ENCODE data around the gene ZNF621. TPM values are rescaled to one million over a fixed set of nuclear protein-coding genes. Genes with fewer than 3 reads are reported as not detected.

The ZNF621 gene
- 10 to 100 TPM; 20.9 to 37.6 (median 27.7) TPM for polyA plus RNA-seq (ENCODE audit: insufficient read length in 4 of 4)

DNA sequence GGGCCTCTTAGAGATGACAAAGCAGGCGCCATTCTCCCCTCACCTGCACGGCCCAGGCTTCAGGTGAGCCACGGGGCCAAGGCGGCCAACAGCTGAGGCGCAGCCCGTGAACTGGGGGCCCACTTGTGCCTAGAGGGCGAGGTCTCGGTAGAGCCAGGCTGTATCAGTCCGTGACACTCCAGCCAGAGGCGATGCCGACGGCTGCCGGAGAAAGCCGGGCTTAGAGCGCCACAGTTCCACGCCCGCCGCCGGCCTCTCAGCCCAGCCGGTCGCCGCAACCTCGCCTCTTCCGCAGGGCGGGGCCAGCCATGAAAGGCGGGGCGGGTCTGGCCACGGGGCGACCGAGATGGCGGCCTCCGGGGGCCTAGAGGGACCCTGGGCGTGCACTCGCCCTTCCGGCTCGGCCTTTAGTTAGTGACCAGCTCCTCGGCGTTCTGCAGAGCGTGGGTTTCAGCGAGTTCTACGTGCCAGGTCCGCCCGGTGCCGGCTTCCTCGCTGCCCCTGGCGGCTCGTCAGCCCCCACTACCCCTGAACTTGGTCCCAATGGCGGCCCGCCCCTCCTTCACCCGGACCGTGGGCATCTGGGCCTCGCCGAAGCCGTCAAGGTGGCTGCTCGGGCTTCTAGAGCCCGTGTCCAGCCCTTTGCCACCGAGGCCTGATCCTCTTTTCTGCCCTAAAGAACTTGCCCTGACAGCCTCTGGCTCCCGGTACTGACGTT lies at the start of gene ZNF621:
ZNF621 (plus strand) TSS at position 393 of the 718 bp plus-strand sequence. CDS start 881 bp downstream, outside the sequence.
- peak in 3 of 4 donors; percentile 65 to 85 (median 71) for DNase-seq (ENCODE audit: low read depth in 4 of 4, low spot score in 2 of 4)

DNA sequence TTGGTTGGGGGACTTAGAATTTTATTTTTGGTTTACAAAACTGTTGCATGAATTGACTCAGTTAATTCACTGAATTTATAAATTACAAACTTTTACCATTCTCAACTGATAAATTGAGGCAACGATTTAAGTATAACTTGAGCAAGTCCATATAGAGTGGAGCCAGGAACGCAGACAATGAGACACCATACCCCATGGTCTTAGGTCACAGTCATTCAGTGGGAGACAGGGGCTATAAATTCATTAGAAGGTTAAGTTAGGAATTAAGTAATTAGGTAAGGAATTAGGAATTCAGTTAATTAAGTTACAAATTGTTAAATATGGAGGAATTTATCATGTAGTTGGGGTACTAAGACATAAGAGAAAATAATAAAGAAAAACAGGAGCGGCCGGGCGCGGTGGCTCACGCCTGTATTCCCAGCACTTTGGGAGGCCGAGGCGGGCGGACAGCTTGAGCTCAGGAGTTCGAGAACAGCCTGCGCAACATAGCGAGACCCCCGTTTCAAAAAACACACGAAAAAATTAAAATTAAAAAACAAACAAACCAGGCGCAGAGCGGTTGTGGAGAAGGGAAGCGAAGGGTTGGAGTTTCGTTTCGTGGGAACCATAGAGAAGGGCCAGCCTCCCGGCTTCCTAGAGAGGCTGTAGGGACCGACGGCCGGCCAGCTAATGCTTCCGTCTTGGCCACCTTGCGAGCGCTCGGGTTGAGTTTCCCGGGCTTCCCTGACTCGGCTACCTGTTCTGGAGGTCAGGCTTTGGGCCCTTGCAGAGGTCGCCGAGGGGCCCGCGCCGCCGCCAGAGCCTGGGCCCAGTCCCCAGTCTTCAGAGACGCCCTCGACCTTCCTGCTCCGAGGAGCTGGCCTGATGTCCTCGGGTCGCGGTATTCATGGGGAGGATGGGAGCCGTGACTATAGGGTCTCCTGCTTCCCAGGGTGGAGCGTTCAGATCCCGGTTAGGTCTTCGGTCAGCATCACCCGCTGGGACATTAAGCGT lies 48.0 kb upstream of the ZNF621 start, which contains the start of gene ZNF619:
ZNF619 (plus strand) TSS at position 645 of the 993 bp plus-strand sequence. CDS start 858 bp downstream, outside the sequence.
- peak; percentile 44 to 64 (median 54) for DNase-seq (ENCODE audit: low read depth in 4 of 4, low spot score in 2 of 4)

DNA sequence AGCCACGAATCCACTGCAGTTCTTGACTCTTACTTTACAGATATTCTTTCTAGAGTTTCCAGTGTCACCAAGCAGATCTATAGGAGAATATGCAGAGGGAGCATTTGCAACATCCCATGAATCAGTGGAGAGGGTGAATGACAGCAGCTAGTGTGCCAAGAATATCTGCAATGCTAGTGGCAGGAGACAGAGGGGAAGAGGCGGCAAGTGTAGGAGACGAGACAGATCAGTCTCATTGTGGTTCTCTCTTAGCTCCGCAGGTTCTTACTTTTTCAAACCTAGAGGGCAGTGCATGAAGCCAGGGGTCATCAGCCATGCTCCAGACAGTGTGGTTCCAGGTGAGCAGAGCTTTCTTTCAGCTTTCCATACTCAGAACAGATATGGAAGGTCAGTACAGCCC lies 47.1 kb upstream of the ZNF621 start:
- no peak for DNase-seq (ENCODE audit: low read depth in 4 of 4, low spot score in 2 of 4)

DNA sequence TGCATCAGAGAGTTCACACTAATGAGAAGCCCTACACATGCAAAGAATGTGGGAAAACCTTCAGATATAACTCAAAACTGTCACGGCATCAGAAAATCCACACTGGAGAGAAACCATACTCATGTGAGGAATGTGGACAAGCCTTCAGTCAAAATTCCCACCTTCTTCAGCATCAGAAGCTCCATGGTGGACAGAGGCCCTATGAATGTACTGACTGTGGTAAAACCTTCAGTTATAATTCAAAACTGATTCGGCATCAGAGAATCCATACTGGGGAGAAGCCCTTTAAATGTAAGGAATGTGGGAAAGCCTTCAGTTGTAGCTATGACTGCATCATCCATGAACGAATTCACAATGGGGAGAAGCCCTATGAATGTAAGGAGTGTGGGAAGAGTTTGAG lies 37.6 kb upstream of the ZNF621 start:
- no peak for DNase-seq (ENCODE audit: low read depth in 4 of 4, low spot score in 2 of 4)

DNA sequence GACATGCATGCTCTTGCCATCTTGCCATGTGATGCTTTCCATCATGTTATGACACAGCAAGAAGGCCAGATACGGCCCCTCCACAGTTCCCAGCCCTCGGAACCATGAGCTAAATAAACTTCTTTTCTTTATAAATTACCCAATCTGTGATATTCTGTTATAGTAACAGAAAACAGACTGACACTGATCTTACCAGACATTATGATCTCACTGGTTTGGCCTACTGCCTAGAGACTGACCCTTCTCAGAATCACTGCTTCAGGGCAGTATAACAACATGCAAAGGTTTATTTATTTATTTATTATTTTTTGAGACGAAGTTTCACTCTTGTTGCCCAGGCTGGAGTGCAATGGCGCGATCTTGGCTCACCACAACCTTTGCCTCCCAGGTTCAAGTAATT lies 33.8 kb upstream of the ZNF621 start:
- DNase-seq (ENCODE audit: low read depth in 4 of 4, low spot score in 2 of 4), result no peak

DNA sequence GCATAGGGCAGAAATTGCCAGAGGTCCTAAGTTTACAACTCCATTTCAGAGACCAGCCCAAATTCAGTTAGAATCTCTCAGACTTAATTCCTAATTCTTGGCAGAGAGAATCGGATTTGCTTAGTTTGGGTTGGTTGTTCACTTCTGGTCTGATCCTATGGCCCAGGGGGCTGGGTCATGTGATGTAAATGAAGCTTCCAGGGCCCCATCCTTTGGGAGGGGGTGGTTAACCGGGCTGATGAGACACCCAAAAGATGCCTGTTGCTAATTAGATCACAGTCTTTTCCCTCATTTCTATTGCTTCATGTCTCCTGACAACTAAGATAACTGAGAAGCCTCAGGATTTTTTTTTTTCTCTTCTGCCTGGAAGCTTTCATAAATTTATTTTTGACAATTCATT lies 30.1 kb upstream of the ZNF621 start:
- no peak for DNase-seq (ENCODE audit: low read depth in 4 of 4, low spot score in 2 of 4)

DNA sequence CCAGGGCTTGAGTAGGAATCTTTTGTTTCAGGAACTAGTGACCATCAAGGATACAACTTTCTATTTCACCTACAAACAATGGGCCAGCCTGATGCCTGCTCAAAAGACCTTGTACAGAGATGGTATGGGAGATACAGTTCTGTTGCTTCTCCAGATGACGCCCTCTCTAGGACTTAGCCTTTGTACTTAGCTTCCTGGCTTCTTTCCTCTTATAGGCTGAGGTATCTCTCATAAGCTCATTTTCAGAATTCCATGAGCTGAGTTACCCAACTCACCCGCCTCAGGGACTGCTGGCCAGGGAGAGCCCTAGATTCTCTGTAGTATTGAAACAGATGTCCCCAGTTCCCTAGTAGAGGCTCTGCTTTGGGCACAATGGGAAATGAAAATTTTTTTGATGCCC lies 27.5 kb upstream of the ZNF621 start:
- no peak for DNase-seq (ENCODE audit: low read depth in 4 of 4, low spot score in 2 of 4)

DNA sequence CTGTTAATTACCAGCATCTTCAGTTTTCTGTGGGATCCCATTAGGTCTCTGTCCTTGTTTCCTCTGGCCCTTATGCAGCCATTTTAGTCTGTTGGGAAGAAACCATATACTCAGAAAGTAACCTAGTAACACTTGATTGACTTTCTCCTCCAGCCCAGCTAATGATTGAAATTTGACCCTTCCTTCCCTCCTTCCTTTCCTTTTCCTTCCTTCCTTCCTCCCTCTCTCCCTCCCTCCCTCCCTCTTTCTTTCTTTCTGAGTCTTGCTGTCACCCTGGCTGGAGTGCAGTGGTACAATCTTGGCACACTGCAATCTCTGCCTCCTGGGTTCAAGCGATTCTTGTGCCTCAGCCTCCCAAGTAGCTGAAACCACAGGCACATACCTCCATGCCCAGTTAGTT lies 24.8 kb upstream of the ZNF621 start:
- DNase-seq (ENCODE audit: low read depth in 4 of 4, low spot score in 2 of 4), result no peak

DNA sequence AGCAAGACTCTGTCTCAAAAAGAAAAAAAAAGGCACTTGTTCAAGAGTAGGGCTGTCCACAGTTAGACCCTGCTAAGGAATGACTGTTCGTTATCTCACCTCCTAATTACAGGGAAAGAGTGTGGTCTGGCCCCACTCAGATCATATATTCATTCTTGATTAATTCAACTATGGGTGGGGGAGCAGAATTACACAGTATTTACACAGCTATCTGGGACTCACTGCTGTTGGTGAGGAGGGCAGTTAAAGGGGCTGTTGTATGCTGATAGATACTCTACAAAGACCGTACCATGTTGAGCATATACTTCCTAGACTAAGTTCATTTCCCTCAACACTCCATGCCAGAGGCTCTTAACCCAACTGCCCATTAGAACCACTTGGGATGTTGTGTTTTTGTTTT lies 22.7 kb upstream of the ZNF621 start:
- no peak for DNase-seq (ENCODE audit: low read depth in 4 of 4, low spot score in 2 of 4)

DNA sequence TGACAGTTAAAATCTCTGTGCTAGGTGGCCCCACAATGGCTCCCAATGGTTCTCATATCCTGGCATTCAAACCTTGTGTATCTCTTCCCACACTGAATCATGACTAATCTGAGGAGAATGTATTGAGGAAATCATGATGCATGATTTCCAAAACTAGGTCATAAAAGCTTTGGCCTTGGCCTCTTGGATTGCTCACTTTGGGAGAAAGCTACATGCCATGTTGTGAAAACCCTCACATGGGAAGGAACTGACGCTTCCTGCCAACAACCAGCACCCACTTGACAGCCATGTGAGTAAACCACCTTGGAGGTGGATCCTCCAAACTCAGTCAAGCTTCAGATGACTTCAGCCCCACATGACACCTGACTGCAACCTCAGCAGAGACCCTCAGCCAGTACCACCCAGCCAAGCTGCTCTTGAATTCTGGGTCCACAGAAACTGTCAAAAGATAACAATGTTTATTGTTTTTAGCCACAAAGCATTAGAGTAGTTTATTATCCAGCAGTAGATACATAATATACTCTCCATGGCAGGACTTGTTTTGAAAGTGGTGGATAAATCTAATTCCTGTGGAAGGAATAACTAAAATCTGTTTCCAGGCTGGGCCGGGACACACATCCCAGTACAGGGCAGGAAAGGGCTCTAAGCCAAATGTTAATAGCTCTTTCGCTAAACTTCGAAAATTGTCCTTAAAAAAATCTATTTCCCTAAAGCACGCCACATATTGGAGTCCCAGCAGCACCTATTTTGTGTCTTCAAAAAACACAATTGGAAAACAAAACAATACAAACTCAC lies 19.9 kb upstream of the ZNF621 start:
- no peak for DNase-seq (ENCODE audit: low read depth in 4 of 4, low spot score in 2 of 4)

DNA sequence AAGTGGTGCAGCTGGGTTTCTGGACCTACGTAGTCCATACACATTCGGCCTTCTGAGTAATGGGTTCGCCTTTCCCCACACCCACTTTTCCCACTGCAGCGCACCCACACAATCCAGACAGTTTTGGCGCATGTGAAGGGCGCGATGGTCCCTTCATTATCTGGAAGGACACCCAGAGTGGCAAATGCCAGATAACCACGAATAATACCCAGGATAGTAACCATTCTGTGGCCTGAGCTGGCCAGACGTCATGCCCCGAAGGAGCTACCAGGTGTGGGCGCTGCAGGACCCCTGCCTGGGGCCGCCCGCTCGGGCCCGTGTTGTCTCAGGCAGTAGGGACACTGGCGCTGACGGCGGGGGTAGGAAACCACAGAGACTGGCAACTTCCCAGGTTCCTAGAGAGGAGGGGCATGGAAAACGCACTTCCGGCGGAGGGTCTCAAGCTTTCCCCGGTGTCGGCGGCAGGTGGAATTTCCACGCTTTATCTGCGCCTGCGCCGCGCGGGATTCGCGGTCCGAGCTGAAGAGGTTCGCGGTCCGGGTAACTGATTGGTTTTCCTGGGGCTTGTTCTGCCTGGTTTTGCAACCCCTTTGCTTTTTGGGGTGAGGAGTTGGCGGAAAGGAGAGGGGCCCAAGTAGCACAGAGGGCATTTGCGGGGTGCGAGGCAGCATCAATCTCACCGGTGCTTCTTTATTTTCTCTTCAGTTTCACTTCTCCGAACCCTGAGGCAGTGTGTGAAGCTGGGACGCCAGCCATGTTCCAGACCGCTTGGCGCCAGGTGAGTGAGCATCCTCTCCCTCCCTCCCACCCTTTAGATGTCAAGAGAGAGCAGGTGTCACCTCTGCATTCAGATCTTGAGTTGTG lies 18.9 kb upstream of the ZNF621 start, which contains the start of gene ZNF620:
ZNF620 (plus strand) TSS at position 441 of the 864 bp plus-strand sequence; CDS start at position 755, 314 bp downstream.
- DNase-seq (ENCODE audit: low read depth in 4 of 4, low spot score in 2 of 4), result peak in 3 of 4 donors; percentile 69 to 84 (median 73)

DNA sequence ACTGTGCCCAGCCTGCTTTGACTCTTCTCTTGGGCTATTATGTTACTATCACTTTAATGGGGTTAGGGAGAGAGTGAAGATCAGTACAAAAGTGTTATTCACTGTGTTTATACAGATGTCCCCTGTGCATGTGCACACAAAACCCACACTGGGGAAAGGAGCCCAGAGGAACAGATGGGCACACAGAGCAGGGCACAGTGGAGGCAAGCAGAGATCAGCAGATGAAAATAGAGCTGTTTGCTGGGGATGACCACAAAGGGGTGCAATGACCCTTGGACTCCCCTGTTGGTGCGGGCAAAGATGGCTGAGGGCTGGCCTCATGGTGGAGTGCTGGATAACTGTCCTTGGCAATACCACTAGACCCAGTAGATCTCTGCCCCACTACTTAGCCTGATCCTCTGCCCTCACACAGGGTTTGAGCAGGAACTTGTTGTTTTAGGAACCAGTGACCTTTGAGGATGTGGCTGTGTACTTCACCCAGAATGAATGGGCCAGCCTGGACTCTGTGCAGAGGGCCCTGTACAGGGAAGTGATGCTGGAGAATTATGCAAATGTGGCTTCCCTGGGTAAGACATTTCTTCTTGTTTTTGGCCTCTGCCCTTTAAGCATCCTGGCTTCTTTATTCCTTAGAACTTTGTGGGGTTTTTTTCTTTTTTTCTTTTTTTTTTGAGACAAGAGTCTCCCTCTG lies 13.6 kb upstream of the ZNF621 start:
- DNase-seq (ENCODE audit: low read depth in 4 of 4, low spot score in 2 of 4), result no peak

DNA sequence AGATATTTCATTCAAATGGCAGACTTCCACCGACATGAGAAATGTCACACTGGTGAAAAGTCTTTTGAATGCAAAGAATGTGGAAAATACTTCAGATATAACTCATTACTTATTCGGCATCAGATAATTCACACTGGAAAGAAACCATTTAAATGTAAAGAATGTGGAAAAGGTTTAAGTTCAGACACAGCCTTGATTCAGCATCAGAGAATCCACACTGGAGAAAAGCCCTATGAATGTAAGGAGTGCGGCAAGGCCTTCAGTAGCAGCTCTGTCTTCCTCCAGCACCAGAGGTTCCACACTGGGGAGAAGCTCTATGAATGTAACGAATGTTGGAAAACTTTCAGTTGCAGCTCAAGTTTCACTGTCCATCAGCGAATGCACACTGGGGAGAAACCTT lies 8.6 kb upstream of the ZNF621 start:
- no peak for DNase-seq (ENCODE audit: low read depth in 4 of 4, low spot score in 2 of 4)

DNA sequence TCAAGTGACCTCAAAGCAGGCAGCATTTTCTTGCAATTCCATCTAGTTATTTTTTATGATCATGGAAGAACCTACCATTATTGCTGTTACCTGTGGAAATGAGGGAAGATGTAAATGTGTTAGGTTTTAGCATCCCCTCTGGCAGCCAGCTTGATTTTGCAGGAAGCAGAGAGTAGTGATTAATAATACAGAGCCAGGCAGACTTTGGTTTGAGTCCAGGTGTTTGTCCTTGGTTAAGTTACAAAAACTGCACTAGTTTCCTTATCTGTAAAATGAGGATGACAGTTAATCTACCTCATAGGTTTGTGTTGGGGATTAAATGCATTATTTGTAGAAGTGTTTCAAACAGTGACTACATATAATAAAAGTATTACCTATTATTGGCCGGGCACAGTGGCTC lies 6.7 kb upstream of the ZNF621 start:
- no peak for DNase-seq (ENCODE audit: low read depth in 4 of 4, low spot score in 2 of 4)

DNA sequence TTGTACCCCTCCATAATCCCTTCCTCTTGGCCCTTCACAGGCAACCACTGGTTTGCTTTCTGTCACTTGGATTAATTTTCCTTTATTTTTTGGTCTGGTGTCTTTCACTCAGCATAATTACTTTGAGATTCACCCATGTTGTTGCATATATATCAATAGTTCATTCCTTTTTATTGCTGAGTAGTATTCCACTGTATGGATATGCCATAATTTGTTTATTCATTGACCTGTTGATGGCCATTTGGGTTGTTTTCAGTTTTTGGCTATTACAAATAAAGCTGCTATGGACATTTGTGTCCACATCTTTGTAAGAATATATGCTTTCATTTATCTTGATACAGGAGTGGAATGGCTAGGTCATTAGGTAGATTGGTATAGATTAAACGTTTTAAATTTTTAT lies 5.9 kb upstream of the ZNF621 start:
- DNase-seq (ENCODE audit: low read depth in 4 of 4, low spot score in 2 of 4), result no peak

DNA sequence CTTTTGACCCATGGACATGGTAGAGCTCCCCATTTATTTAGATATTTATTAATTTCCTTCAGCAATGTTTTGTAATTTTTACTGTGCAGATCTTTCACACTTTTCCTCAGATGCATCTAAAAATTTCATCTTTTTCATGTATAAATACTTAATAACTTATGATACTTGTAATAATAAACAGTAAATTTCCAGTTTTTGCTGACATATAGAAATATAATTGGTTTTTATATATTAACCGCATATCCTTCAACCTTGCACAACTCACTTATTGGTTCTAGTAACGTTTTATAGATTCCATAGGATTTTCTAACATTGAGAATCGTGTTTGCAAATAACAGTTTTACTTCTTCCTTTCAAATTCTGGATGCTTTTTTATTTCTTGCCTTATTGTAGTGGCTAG lies 3.5 kb upstream of the ZNF621 start:
- DNase-seq (ENCODE audit: low read depth in 4 of 4, low spot score in 2 of 4), result no peak

DNA sequence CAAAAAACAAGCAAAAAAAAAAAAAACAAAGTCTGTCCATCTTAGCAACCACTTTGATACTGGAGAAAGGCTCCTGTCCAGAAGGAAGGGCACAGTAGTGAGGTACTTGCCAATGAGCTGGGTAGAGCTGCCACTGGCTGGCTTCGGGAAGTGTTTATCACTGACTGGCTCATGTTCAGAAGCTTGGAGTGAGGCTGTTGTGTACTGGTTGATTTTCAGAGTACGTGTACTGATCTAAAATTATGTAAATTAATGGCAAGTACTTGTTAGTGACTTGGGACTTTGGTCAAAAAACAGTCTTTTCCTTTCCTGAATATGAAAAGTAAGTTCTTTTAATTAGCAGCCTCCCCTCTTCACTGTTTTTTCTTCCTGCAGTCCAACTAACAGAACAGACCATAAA lies 979 bp upstream of the ZNF621 start:
- no peak for DNase-seq (ENCODE audit: low read depth in 4 of 4, low spot score in 2 of 4)

DNA sequence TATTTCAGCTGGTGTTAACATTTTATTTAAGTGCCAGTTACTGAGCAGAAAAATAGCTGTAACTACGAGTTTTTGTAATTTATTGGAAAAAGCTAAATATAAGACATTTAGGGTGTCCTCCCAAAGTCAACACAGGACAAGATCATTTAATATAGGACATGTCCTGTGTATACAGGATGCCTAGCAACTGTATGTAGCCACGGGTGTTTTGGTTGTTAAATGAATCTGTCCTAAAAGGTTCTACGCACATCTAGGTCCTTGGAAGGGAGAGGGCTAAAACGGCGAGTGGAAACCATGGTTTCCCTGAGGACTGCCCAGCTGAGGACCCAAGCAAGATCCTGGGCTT lies 565 bp upstream of the ZNF621 start:
- peak in 1 of 4 donors; percentile 37 for DNase-seq (ENCODE audit: low read depth in 4 of 4, low spot score in 2 of 4)

DNA sequence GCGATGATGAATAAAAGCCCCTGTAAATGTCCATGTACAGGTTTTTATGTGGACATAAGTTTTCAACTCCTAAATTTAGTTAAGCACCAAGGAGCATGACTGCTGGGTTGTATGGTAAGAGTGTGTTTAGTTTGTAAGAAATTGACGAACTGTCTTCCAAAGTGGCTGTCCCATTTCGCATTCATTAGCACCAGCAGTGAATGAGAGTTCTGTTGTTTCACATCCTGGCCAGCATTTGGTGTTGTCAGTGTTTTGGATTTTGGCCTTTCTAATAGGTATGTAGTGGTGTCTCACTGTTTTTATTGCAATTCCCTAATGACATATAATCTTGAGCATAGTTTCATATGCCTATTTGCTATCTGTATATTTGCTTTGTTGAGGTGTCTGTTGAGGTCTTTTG lies 3.7 kb downstream of the ZNF621 start:
- DNase-seq (ENCODE audit: low read depth in 4 of 4, low spot score in 2 of 4), result no peak

All from left renal cortex interstitium (tissue), 4 donors.